Neural cell (in vitro differentiated cells): Measurements from ENCODE around the gene ENC1. TPM values are rescaled to one million over a fixed set of nuclear protein-coding genes. Genes with fewer than 3 reads are reported as not detected.
A peak's percentile ranks its signal among the peaks of the same experiment; 100 is the strongest.

Experiments used
- H2AFZ ChIP-seq: fragments of 200-600, 300-800 bp; sonication (generic), shearing (Covaris generic); 2 replicates; pipeline ENCODE4 v1.6.0; 2014; ENCODE audit warnings: low read depth, mild to moderate bottlenecking, antibody characterized with exemption, low read length, moderate library complexity
- H3F3A ChIP-seq: fragments of 200-600 bp; shearing (Covaris generic); 2 replicates; pipeline ENCODE4 v1.6.1; 2016; ENCODE audit warnings: mild to moderate bottlenecking, moderate library complexity, mixed read lengths, antibody characterized with exemption, low read length; ENCODE audit not compliant: insufficient read depth, poor library complexity, severe bottlenecking
- H3K27ac ChIP-seq: fragments of 200-600, 300-800 bp; sonication (generic), shearing (Covaris generic); 2 replicates; pipeline ENCODE4 v1.5.1; 2014; ENCODE audit warnings: mild to moderate bottlenecking, low read length, moderate library complexity
- H3K27me3 ChIP-seq: fragments of 300-800, 200-600 bp; sonication (generic), shearing (Covaris generic); 2 replicates; pipeline ENCODE4 v1.6.0; 2014; ENCODE audit warnings: mild to moderate bottlenecking, low read depth, low read length, moderate library complexity; ENCODE audit not compliant: insufficient read depth
- H3K36me3 ChIP-seq: fragments of 300-800, 200-600 bp; sonication (generic), shearing (Covaris generic); 2 replicates; pipeline ENCODE4 v1.5.1; 2014; ENCODE audit warnings: mild to moderate bottlenecking, antibody characterized with exemption, low read length, moderate library complexity; ENCODE audit not compliant: insufficient read depth
- H3K4me2 ChIP-seq: fragments of 300-800, 200-600 bp; sonication (generic), shearing (Covaris generic); 2 replicates; pipeline ENCODE4 v1.6.0; 2014; ENCODE audit warnings: mild to moderate bottlenecking, low read length
- H3K4me3 ChIP-seq: fragments of 300-800, 200-600 bp; sonication (generic), shearing (Covaris generic); 2 replicates; pipeline ENCODE4 v1.5.1; 2014; ENCODE audit warnings: mild to moderate bottlenecking, low read length, moderate library complexity
- H3K79me2 ChIP-seq: fragments of 200-600 bp; shearing (Covaris generic); replicated peaks from 2 replicates; pipeline ENCODE4 v1.6.0; 2014; ENCODE audit warnings: mild to moderate bottlenecking, low read length, moderate library complexity; ENCODE audit not compliant: insufficient read depth
- H3K9ac ChIP-seq: fragments of 300-800, 200-600 bp; sonication (generic), shearing (Covaris generic); 2 replicates; pipeline ENCODE4 v1.6.1; 2016; ENCODE audit warnings: mild to moderate bottlenecking, low read length, mixed read lengths
- H3K9me2 ChIP-seq: fragments of 200-600 bp; shearing (Covaris generic); 2 replicates; pipeline ENCODE4 v1.6.1; 2016; ENCODE audit warnings: mild to moderate bottlenecking, low read length, mixed read lengths; ENCODE audit not compliant: insufficient read depth
- H3K9me3 ChIP-seq: fragments of 200-600, 300-800 bp; sonication (generic), shearing (Covaris generic); 2 replicates; pipeline ENCODE4 v1.6.1; 2016; ENCODE audit warnings: mild to moderate bottlenecking, mixed run types, low read length, moderate library complexity, mixed read lengths
- H4K20me1 ChIP-seq: fragments of 200-600 bp; shearing (Covaris generic); 2 replicates; pipeline ENCODE4 v1.6.1; 2016; ENCODE audit warnings: mild to moderate bottlenecking, mixed run types; ENCODE audit not compliant: insufficient read depth
- EP300 ChIP-seq: fragments of 450-650 bp; conservative IDR thresholded peaks from 2 replicates; pipeline ENCODE4 v1.6.1; 2014; ENCODE audit warnings: antibody characterized with exemption, mild to moderate bottlenecking, moderate library complexity; ENCODE audit not compliant: poor library complexity, severe bottlenecking
- EZH2 ChIP-seq: fragments of 200-600, 300-800 bp; shearing (Covaris generic), sonication (generic); IDR thresholded peaks from 2 replicates; pipeline ENCODE4 v1.6.1; 2014; ENCODE audit warnings: antibody characterized with exemption, low read length, borderline replicate concordance, mild to moderate bottlenecking; ENCODE audit not compliant: insufficient read depth, poor library complexity, severe bottlenecking
- MXI1 ChIP-seq: fragments of 450-650 bp; conservative IDR thresholded peaks from 2 replicates; pipeline ENCODE4 v1.6.1; 2014; ENCODE audit warnings: antibody characterized with exemption, mild to moderate bottlenecking; ENCODE audit not compliant: poor library complexity, severe bottlenecking
- POLR2AphosphoS5 ChIP-seq: IDR thresholded peaks from 2 replicates; pipeline ENCODE4 v1.6.1; 2012
- RAD21 ChIP-seq: fragments of 450-650 bp; conservative IDR thresholded peaks from 2 replicates; pipeline ENCODE4 v1.6.1; 2014; ENCODE audit warnings: antibody characterized with exemption, mild to moderate bottlenecking, moderate library complexity
- SMC3 ChIP-seq: fragments of 450-650 bp; conservative IDR thresholded peaks from 2 replicates; pipeline ENCODE4 v1.6.1; 2014; ENCODE audit warnings: antibody characterized with exemption, mild to moderate bottlenecking, moderate library complexity; ENCODE audit not compliant: poor library complexity
- TAF1 ChIP-seq: IDR thresholded peaks from 2 replicates; pipeline ENCODE4 v1.6.1; 2012; ENCODE audit warnings: low read depth
- polyA plus RNA-seq: library from polyadenylated mRNA; depleted of rRNA; stranded (reverse); fragments of >200 nt; gene quantifications from 2 replicates; pipeline ENCODE4 v1.2.3, GENCODE V29; 2014
- TF ChIP-seq, protein P1 (sequence below): IDR thresholded peaks from 2 replicates; pipeline ENCODE4 v1.6.1; 2012; ENCODE audit warnings: borderline replicate concordance
- TF ChIP-seq, protein P2 (sequence below): fragments of 450-650 bp; IDR thresholded peaks from 2 replicates; pipeline ENCODE4 v1.5.1; 2014; ENCODE audit warnings: antibody characterized with exemption, mild to moderate bottlenecking, moderate library complexity; ENCODE audit not compliant: poor library complexity, severe bottlenecking

The ENC1 gene
- polyA plus RNA-seq, 1 donor from 2014 or later, result 449 TPM

DNA sequence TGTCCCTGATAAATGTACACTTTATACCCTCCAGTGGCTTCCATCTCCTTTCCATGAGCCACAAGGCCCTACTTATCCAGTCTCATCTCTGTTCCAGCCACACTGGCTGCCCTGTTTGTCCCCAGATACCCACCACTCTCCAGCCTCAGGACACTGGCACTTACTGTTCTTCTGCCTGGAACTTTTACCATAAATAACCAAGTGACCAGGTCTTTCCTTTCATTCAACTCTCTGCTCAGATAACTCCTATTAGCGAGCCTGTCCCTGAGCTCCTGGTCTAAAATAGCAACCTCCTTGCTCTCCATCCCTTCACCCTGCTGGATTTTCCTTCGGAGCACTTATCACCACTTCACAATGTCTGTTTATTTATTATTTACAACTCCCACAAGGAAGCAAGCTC lies 16.6 kb upstream of the ENC1 start:
- Histone ChIP-seq H3K27me3 (no peaks in the 10 kb centered on the region), H3K4me2 (no peak overlapping the region), H3K9ac (no peak overlapping the region), H3K36me3 (no peaks in the 10 kb centered on the region), H3F3A (no peaks in the 10 kb centered on the region), H3K9me2 (no peaks in the 10 kb centered on the region), H3K79me2 (no peaks in the 10 kb centered on the region), H4K20me1 (no peaks in the 10 kb centered on the region), H3K4me3 (no peak overlapping the region), H2AFZ (no peak overlapping the region), H3K27ac (no peak overlapping the region), H3K9me3 (no peaks in the 10 kb centered on the region)
- no peak for TF ChIP-seq MXI1
- TF ChIP-seq, protein P1, sequence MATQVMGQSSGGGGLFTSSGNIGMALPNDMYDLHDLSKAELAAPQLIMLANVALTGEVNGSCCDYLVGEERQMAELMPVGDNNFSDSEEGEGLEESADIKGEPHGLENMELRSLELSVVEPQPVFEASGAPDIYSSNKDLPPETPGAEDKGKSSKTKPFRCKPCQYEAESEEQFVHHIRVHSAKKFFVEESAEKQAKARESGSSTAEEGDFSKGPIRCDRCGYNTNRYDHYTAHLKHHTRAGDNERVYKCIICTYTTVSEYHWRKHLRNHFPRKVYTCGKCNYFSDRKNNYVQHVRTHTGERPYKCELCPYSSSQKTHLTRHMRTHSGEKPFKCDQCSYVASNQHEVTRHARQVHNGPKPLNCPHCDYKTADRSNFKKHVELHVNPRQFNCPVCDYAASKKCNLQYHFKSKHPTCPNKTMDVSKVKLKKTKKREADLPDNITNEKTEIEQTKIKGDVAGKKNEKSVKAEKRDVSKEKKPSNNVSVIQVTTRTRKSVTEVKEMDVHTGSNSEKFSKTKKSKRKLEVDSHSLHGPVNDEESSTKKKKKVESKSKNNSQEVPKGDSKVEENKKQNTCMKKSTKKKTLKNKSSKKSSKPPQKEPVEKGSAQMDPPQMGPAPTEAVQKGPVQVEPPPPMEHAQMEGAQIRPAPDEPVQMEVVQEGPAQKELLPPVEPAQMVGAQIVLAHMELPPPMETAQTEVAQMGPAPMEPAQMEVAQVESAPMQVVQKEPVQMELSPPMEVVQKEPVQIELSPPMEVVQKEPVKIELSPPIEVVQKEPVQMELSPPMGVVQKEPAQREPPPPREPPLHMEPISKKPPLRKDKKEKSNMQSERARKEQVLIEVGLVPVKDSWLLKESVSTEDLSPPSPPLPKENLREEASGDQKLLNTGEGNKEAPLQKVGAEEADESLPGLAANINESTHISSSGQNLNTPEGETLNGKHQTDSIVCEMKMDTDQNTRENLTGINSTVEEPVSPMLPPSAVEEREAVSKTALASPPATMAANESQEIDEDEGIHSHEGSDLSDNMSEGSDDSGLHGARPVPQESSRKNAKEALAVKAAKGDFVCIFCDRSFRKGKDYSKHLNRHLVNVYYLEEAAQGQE, result no peak
- TF ChIP-seq, protein P2, sequence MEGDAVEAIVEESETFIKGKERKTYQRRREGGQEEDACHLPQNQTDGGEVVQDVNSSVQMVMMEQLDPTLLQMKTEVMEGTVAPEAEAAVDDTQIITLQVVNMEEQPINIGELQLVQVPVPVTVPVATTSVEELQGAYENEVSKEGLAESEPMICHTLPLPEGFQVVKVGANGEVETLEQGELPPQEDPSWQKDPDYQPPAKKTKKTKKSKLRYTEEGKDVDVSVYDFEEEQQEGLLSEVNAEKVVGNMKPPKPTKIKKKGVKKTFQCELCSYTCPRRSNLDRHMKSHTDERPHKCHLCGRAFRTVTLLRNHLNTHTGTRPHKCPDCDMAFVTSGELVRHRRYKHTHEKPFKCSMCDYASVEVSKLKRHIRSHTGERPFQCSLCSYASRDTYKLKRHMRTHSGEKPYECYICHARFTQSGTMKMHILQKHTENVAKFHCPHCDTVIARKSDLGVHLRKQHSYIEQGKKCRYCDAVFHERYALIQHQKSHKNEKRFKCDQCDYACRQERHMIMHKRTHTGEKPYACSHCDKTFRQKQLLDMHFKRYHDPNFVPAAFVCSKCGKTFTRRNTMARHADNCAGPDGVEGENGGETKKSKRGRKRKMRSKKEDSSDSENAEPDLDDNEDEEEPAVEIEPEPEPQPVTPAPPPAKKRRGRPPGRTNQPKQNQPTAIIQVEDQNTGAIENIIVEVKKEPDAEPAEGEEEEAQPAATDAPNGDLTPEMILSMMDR, result no peak
- TF ChIP-seq TAF1, result no peak
- no peak for TF ChIP-seq POLR2AphosphoS5

DNA sequence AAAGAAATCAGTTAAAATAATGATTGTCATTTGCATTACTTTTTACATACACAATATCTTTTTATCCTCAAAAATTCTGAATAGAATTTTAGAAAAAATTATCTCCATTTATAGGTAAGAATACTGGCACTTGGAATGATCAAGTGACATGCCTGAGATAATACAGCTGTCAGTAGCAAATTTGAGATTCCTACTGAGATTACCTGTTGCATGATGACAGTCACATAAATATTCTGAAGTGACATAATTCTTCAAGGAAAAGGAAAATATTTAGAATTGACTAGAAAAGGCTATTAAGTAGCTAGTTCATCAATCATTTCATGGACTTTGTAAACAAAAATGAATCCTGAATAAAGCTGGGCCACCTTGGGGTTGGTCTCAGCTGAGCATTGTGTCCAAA lies 15.2 kb upstream of the ENC1 start:
- no peaks in the 10 kb centered on the region for H4K20me1 ChIP-seq
- H3K27me3 ChIP-seq, result no peaks in the 10 kb centered on the region
- no peak overlapping the region for H3K27ac ChIP-seq
- no peaks in the 10 kb centered on the region for H3K79me2 ChIP-seq
- no peak overlapping the region for H3K4me3 ChIP-seq
- H3K9me2 ChIP-seq, result no peaks in the 10 kb centered on the region
- no peak overlapping the region for H3K9ac ChIP-seq
- no peaks in the 10 kb centered on the region for H3F3A ChIP-seq
- H2AFZ ChIP-seq, result no peak overlapping the region
- TF ChIP-seq RAD21, result no peak
- TF ChIP-seq POLR2AphosphoS5, result peak; percentile 72
- TF ChIP-seq EP300, result peak; percentile 91
- H3K4me2 ChIP-seq, result no peak overlapping the region
- no peaks in the 10 kb centered on the region for H3K9me3 ChIP-seq
- H3K36me3 ChIP-seq, result no peaks in the 10 kb centered on the region

DNA sequence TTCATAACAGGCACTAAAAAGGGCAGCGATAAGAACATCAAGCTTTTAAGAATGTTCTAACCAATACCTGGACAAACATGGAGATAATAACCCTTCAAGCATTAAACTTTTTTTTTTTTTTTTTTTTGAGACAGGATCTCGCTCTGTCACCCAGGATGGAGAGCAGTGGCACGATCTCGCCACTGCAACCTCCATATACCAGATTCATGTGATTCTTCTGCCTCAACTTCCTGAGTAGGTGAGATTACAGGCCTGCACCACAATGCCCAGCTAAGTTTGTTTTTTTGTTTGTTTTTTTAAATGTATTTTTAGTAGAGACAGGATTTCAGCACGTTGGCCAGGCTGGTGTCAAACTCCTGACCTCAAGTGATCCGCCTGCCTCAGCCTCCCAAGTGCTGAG lies 14.7 kb upstream of the ENC1 start:
- H3K4me3 ChIP-seq, result no peak overlapping the region
- no peaks in the 10 kb centered on the region for H3K27me3 ChIP-seq
- H3K9ac ChIP-seq, result no peak overlapping the region
- H4K20me1 ChIP-seq, result no peaks in the 10 kb centered on the region
- no peaks in the 10 kb centered on the region for H3K79me2 ChIP-seq
- TF ChIP-seq EP300 (no peak), SMC3 (no peak), EZH2 (no peak), POLR2AphosphoS5 (no peak), TAF1 (no peak), MXI1 (no peak)
- TF ChIP-seq, protein P1, result no peak
- TF ChIP-seq, protein P2, result no peak
- H3K9me2 ChIP-seq, result no peaks in the 10 kb centered on the region
- H3K36me3 ChIP-seq, result no peaks in the 10 kb centered on the region
- no peaks in the 10 kb centered on the region for H3K9me3 ChIP-seq
- H3F3A ChIP-seq, result no peaks in the 10 kb centered on the region
- H2AFZ ChIP-seq, result no peak overlapping the region
- no peak overlapping the region for H3K27ac ChIP-seq
- H3K4me2 ChIP-seq, result no peak overlapping the region
